HG03521 (cell line): ENCODE results near the gene PPP4R1.
"Not testable (repeated sequence)": the region's sequence is repeated elsewhere in the genome, so short reads cannot be mapped to it uniquely, and the experiment has no call there.

Source experiments
- ATAC-seq: cut with Tn5 transposase; IDR thresholded peaks from one replicate; pipeline ENCODE4 v1.9.1; 2021; ENCODE audit warnings: mild to moderate bottlenecking, moderate library complexity; ENCODE audit not compliant: unreplicated experiment

PPP4R1 gene, protein sequence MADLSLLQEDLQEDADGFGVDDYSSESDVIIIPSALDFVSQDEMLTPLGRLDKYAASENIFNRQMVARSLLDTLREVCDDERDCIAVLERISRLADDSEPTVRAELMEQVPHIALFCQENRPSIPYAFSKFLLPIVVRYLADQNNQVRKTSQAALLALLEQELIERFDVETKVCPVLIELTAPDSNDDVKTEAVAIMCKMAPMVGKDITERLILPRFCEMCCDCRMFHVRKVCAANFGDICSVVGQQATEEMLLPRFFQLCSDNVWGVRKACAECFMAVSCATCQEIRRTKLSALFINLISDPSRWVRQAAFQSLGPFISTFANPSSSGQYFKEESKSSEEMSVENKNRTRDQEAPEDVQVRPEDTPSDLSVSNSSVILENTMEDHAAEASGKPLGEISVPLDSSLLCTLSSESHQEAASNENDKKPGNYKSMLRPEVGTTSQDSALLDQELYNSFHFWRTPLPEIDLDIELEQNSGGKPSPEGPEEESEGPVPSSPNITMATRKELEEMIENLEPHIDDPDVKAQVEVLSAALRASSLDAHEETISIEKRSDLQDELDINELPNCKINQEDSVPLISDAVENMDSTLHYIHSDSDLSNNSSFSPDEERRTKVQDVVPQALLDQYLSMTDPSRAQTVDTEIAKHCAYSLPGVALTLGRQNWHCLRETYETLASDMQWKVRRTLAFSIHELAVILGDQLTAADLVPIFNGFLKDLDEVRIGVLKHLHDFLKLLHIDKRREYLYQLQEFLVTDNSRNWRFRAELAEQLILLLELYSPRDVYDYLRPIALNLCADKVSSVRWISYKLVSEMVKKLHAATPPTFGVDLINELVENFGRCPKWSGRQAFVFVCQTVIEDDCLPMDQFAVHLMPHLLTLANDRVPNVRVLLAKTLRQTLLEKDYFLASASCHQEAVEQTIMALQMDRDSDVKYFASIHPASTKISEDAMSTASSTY

GRCh38 chr18:9614401-9615279, at the start of gene PPP4R1:
PPP4R1 (minus strand) TSS chr18:9614559; CDS start chr18:9614484, 75 bp downstream.
- peak; percentile 60 for ATAC-seq

- no peak for ATAC-seq
Measured at GRCh38 chr18:9663377-9663776, 49.0 kb upstream of the PPP4R1 start.

DNA sequence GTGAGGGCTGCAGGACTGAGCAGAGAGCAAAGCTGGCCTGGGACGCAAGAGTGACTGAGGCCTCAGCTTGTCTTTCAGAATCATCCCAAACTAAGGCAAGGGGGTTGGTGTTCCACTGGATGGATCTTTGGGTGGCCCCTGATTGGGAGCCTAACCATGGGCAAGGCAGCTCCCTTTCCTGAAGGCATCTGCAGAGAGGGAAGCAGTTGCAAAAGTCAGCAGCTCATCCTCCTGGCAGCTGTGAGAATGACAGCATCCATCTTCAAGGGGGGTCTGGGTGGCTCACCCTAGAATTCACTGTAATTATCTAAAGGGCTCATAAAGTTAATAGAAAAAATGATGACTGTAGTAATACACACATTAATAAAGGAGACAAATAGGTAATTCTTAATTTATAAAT, 47.2 kb upstream of the PPP4R1 start:
- no peak for ATAC-seq

GRCh38 chr18:9659499-9660375, 45.4 kb upstream of the PPP4R1 start:
- no peak for ATAC-seq

GRCh38 chr18:9658087-9658641, 43.8 kb upstream of the PPP4R1 start:
- ATAC-seq, result no peak

DNA sequence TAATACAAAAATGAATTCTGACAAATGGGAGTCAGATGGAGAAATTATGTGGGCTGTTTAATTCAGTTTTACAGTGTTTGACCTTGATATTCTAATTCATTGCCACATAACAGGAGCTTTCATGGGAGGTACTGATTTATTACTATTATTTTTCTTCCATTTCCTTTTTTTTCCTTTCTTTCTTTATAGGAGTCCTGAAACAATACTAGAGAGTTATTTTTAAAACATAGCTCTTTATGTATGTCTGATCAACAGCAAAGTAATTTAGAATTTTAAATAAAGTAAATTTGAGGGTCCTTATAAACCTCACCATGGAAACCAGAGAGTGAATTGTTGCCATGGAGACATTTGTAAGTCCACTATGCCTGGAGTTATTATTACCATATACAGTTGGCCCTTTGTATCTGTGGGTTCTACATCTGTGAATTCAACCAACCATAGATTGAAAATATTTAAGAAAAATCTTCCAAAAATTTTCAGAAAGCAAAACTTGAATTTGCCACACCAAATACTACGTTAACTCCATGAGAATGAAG, 40.9 kb upstream of the PPP4R1 start:
- ATAC-seq, result no peak

DNA sequence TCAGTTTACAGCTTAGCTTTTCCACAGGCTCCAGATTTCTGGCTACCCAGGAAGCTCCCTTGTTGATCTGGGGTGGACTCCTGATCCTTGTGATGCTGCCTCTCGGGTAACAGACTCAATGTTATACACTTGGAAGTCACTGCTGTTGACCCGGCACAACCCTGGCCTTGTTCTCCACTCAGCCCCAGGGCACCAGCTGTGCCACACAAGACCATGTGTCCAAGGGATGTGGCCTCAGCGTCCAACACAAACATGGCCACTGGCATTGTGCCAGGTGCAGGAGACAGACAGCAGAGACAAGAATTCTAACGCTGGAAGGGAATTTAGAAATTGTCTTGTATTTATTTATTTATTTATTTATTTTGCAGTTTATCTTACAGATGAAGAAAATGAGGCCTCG, 39.0 kb upstream of the PPP4R1 start:
- ATAC-seq, result no peak

GRCh38 chr18:9649164-9649540, 34.8 kb upstream of the PPP4R1 start:
- ATAC-seq, result no peak

- ATAC-seq, result no peak
Measured at GRCh38 chr18:9648431-9649163, 34.2 kb upstream of the PPP4R1 start.

DNA sequence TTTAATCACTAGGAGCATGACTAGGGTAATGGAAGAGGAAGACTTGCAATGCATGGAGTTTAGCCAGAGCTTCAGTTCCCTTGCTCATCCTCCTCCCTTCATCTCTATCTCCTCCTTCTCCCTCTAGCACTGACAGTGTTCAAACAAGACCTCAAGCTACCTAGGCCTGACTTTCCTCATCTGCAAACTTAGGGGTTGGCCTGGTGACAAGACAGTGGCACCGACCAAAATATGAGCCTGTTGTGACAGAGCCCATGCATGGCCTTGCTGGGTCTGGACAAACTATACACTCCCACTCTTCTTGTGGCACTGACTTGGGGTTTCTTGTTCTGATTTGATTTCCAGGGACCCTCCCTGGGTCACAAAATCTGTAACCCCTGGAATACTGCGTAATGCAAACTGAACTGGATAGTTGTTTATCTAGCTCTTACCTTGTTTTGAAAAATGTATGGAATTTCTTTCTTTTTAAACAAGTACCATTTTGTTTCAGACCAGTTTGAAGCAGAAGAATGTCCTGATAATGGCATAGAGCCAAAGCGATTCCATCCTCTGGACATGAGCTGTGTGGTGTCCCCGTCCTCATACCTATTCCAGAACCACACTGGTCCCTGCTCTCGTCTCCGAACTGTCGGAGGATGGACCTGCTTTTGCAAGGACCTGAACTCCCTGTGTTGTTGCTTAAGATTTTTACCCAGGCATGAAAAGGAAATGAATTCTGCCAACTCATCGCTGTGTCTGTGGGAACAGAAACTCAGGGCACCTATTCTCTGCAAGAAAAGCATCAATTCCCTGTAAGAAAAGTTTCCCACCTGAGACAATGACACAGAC, 33.4 kb upstream of the PPP4R1 start:
- ATAC-seq, result no peak

- ATAC-seq, result no peak
Measured at GRCh38 chr18:9643549-9643948, 29.2 kb upstream of the PPP4R1 start.

DNA sequence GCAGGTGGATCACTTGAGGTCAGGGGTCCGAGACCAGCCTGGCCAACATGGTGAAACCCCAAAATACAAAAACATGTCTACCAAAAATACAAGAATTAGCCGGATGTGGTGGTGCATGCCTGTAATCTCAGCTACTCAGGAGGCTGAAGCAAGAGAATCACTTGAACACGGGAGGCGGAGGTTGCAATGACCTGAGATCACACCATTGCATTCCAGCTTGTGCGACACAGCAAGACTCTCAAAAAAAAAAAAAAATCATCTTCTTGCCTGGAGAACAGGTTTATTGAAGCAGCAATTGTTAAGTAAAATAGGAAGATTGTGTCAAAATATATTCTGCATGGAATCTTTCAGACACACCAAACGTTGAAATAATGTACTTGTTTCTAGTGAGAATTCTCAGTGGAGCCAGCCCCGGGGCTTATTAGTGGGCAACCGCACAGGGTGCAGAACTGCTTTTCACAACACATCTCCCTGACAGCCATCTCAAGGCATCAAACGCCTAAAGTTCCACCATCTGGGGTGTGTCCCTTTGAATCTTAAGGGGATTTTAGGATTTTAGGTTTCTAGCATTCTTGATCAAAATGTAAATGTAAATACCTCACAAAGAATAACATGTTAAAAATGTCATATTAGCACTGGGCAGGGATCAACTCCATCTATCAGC, 28.6 kb upstream of the PPP4R1 start:
- no peak for ATAC-seq

DNA sequence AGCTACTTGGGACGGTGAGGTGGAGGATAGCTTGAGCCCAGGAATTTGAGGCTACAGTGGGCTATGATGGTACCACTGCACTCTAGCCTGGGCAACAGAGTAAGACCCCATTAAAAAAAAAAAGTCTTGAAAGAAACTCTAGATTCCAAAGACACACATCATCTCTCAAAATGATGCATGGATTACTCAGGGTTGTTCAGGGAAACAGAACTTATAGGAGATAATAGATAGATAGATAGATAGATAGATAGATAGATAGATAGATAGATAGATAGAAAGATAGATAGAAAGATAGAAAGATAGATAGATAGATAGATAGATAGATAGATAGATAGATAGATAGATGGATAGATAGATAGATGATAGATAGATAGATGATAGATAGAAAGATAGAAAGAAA, 26.7 kb upstream of the PPP4R1 start:
- not testable (repeated sequence) for ATAC-seq

GRCh38 chr18:9638886-9639285, 24.5 kb upstream of the PPP4R1 start:
- ATAC-seq, result no peak

GRCh38 chr18:9637036-9637767, 22.8 kb upstream of the PPP4R1 start:
- no peak for ATAC-seq

- ATAC-seq, result no peak
Measured at GRCh38 chr18:9634856-9635255, 20.5 kb upstream of the PPP4R1 start.
